Measurements from ENCODE around the gene CFAP161.

The CFAP161 gene

DNA sequence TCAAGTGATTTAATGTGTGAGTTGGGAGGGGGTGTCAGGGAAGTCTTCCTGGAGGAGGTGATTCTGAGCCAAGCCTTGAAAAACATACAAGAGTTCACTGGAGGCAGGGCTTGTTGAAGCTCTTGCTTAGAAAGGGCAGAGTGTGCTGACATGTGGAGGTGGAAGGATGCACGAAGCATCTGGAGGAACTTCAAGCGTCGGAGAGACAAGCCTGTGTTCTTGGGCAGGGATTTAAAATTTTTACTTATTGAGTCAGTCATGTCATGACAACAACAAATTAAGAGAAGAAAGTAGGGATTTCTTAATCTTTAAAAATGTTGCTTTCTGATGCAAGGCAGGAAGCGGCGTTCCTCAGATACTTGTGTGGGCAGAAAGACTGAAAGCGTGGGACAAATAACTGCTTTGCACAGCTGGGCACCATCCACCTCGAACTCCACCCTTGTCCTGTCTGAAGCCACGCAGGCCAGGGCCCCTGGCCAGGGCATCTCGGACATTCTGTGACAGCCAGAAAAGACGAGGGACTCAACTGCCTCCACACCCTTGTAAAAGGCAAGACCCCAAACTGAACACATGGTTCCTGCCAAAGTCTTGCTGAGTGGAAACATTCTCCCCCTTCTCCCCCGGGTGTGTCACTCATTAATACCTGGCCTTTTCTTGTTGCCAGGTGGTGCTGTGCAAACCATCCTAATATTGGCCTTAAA, 55.7 kb downstream of the CFAP161 start:
- no peak overlapping the region for H3K27ac Mint-ChIP-seq
- H3K27me3 Mint-ChIP-seq = peaks cover 58 to 59% of the 10 kb centered on the region in 2 donors
- H3K4me3 Mint-ChIP-seq = no peak overlapping the region
- H3K9me3 Mint-ChIP-seq = no peaks in the 10 kb centered on the region
- ATAC-seq (replicated peaks) (no peak), DNase-seq (no peak)
- no peaks in the 10 kb centered on the region for H3K36me3 Mint-ChIP-seq (ENCODE audit: insufficient read depth)
- no peaks in the 10 kb centered on the region for H3K4me1 Mint-ChIP-seq (ENCODE audit: low read depth in 2 of 2)

DNA sequence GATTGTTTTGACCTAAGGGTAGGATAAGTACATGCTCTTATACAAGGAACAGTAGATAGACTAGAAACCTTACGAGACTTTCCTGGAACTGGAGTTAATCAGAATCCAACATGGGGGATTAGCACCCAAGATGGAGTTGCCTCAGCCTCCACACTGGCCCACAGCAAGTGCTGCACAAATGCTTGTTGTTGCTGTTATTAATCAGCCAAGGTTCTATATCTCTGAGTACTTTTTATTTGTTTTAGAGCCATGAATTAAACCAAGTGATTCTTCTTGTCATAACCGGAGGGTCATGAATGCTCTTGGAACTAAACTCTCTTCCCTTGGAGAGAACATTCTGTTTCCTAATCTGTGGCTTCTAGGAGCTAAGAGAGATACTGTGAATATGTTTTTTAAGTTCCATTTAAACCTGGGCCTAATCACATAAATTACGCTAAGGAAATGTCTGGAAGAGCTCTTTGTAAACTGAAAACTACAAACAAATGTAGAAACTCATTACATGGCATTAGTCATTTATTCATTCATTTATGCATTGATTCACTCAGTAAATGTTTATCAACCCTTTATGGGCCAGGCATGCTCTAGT, 56.9 kb downstream of the CFAP161 start:
- no peak for DNase-seq
- Mint-ChIP-seq H3K4me3 (no peak overlapping the region), H3K9me3 (no peaks in the 10 kb centered on the region), H3K27me3 (peaks cover 61 to 62% of the 10 kb centered on the region in 2 donors), H3K27ac (no peak overlapping the region), H3K4me1 (ENCODE audit: low read depth in 2 of 2) (no peaks in the 10 kb centered on the region), H3K36me3 (ENCODE audit: insufficient read depth) (no peaks in the 10 kb centered on the region)
- ATAC-seq (replicated peaks) = no peak

DNA sequence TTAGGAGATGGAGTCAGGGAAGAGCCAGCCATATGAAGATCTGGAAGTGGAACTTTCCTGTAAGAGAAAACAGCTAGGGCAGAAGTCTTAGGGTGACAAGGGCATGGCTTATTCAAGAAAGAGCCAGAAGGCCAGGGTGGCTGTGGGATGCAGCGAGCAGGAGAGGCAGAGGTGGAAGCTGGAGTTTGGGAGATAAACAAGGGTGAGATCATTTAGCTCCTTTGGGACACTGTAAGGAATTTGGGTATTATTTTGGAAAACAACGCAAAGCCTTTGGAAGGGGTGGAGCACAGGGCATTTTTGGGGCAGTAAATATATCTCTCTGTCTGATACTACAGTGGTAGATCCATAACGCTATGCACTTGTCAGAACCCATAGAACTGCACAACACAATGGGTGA, 57.6 kb downstream of the CFAP161 start:
- no peak overlapping the region for H3K4me3 Mint-ChIP-seq
- H3K4me1 Mint-ChIP-seq (ENCODE audit: low read depth in 2 of 2) = no peaks in the 10 kb centered on the region
- no peaks in the 10 kb centered on the region for H3K36me3 Mint-ChIP-seq (ENCODE audit: insufficient read depth)
- DNase-seq (no peak), ATAC-seq (replicated peaks) (no peak)
- no peaks in the 10 kb centered on the region for H3K9me3 Mint-ChIP-seq
- no peak overlapping the region for H3K27ac Mint-ChIP-seq
- peaks cover 64 to 66% of the 10 kb centered on the region in 2 donors for H3K27me3 Mint-ChIP-seq

DNA sequence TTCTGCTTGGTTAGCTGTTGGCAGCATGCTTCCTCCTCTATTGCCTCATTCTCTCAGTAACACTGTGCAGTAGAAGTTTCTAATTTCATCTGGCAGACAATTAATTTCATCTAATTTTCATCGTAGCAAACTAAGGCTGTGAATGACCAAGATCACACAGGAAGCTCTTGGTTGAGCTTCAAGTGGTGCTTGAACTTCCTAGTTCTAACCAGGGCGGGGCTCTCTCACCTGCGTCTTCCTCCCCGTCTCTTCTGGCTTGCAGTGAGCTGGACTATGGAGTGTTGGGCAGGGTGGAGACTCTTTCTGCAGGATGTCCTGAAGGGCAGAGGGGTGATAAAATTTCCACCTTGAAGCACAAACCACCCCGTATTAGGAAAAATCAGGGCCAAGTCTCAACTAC, 60.7 kb downstream of the CFAP161 start:
- Mint-ChIP-seq H3K4me3 (no peak overlapping the region), H3K36me3 (ENCODE audit: insufficient read depth) (no peaks in the 10 kb centered on the region), H3K27ac (no peak overlapping the region), H3K27me3 (peaks cover 60 to 73% of the 10 kb centered on the region in 2 donors), H3K9me3 (no peaks in the 10 kb centered on the region), H3K4me1 (ENCODE audit: low read depth in 2 of 2) (no peaks in the 10 kb centered on the region)
- ATAC-seq (replicated peaks) = no peak
- no peak for DNase-seq

DNA sequence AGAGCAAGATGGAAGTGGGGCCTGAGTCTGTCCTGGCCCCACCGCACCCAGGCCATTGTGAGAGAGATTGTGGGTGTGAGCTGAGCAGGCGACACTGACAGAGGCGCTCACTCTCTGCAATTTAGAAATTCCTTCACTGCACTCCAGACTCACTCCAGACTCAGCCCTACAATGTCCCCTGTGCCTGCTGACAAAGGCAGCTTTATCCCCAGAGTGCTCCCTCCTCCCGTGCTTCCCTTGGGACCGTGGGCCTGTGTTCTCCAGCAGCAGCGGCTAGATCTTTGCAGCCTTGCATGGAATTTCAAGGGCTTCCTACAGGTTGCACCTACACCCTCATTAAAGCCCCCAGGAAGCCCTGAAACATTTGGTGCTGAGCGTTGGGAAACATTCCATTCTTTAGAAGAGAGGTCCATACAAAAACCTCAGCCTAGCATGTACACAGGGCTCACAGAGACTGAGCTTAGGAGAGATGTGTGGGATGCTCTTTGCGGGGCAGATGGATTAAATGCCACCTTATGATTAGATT, 61.3 kb downstream of the CFAP161 start:
- Mint-ChIP-seq H3K9me3 (no peaks in the 10 kb centered on the region), H3K27ac (no peak overlapping the region), H3K4me1 (ENCODE audit: low read depth in 2 of 2) (no peaks in the 10 kb centered on the region), H3K27me3 (peaks cover 60 to 73% of the 10 kb centered on the region in 2 donors), H3K4me3 (no peak overlapping the region), H3K36me3 (ENCODE audit: insufficient read depth) (no peaks in the 10 kb centered on the region)
- no peak for ATAC-seq (replicated peaks)
- DNase-seq = no peak

DNA sequence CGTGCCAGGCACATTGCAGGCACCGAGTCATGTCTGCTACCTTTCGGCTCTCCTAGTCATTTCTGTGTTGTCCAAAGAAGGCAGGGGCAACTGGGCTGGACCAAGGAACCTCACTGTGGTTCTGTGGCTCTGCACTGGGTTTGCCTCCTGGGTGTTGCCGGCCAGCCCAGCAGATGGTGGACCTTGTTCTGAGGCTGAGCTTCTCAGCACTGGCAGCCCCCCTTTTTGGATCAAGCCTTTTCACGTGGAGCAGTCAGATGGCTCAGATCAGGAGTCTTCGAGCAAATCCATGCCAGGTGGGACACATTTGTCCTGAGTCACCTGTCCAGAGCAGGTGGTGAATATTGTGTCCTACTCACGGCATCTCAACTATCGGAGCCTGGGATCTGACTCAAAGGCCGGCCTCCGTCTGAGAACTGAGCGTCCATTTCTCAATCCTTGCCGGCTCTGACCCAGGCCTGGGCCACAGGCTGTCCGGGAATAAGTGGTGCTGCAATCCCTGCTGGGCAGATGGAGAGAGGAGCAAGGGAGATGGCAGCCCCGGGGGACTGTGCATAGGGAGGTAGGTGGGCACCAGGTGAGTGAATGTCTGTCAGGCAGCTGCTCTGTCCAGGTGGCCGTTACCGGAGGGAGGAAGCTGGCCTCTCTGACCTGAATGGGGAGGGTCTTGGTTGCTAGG, 62.6 kb downstream of the CFAP161 start, which contains the start of gene IL16:
TSS of gene IL16 (plus strand) at position 304 of the 679 bp plus-strand sequence. CDS start 28,521 bp downstream, outside the sequence.
- H3K9me3 Mint-ChIP-seq = no peaks in the 10 kb centered on the region
- DNase-seq (no peak), ATAC-seq (replicated peaks) (no peak)
- H3K4me1 Mint-ChIP-seq (ENCODE audit: low read depth in 2 of 2) = no peaks in the 10 kb centered on the region
- no peaks in the 10 kb centered on the region for H3K36me3 Mint-ChIP-seq (ENCODE audit: insufficient read depth)
- H3K27ac Mint-ChIP-seq = no peak within 1 kb of the TSS
- H3K27me3 Mint-ChIP-seq = peaks cover 51 to 64% of the 10 kb centered on the region in 2 donors
- no peak within 1 kb of the TSS for H3K4me3 Mint-ChIP-seq

DNA sequence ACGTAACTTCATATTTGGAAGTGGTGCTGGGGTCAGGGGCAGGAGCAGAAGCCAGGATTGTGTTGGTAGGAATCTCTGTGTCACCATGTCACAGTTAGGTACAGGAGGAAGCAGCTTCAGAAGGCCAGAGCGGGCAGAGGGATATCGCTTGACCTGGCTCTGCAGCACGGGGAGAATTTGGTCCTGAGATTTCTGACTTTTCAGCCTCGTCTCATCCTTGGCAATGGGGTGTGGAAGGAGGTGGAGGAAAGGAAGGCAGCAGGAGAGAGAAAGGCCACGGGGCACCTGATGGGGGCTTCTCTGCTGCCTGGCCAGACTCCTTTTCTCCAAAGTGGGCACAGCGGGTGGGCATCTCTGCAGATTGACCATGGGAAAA, 63.2 kb downstream of the CFAP161 start:
- H3K9me3 Mint-ChIP-seq = no peaks in the 10 kb centered on the region
- H3K27ac Mint-ChIP-seq = no peak overlapping the region
- no peak for ATAC-seq (replicated peaks)

DNA sequence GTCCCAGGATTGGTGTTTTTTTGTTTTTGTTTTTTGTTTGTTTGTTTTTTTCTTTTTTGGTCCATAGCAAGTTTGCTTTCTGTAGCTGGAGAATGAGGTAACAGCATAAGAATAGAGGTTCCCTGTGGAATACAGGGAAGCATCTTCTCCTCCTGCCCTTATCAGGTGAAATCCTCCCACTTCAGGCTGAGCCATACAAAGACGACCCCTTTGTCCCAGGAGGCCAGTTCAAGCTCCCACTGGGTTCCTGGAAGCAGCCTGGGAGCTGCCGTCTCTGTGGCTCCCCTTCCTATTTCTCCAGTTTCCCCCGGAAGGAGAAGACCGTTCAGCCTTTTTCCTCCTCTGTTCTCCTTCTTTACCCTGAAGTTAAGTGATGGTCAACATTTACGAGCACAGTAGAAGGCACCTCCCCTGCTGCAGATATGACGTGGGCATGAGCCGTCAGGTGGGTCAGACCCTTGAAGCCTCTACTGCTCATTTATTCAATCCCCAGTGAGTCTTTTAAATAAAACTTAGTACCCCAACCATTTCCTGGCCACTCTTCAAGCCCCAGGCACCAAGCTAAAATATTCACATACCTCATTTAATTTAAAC, 63.7 kb downstream of the CFAP161 start:
- Mint-ChIP-seq H3K4me1 (ENCODE audit: low read depth in 2 of 2) (no peaks in the 10 kb centered on the region), H3K36me3 (ENCODE audit: insufficient read depth) (no peaks in the 10 kb centered on the region), H3K27ac (no peak overlapping the region), H3K9me3 (no peaks in the 10 kb centered on the region), H3K4me3 (no peak overlapping the region), H3K27me3 (peaks cover 40 to 55% of the 10 kb centered on the region in 2 donors)
- DNase-seq = no peak
- ATAC-seq (replicated peaks) = no peak

More for the DNA sequence above, 63.2 kb downstream of the CFAP161 start:
- DNase-seq = no peak
- H3K27me3 Mint-ChIP-seq = peaks cover 45 to 60% of the 10 kb centered on the region in 2 donors
- no peak overlapping the region for H3K4me3 Mint-ChIP-seq
- H3K36me3 Mint-ChIP-seq (ENCODE audit: insufficient read depth) = no peaks in the 10 kb centered on the region
- no peaks in the 10 kb centered on the region for H3K4me1 Mint-ChIP-seq (ENCODE audit: low read depth in 2 of 2)

Measured in effector memory CD8-positive, alpha-beta T cell (primary cell).